A549 (cell line): ENCODE results near the gene TBC1D10A. TPM values are rescaled to one million over a fixed set of nuclear protein-coding genes. Genes with fewer than 3 reads are reported as not detected.

ENCODE experiments used
- ATAC-seq, 2 experiments: fragments of 200-7000 bp in 1 of 2; fragments of >200 bp in 1 of 2; cut with Nextera tagmentation in 1 of 2; cut with Tn5 transposase in 1 of 2; 3 replicates each; pipeline versions ENCODE4 v1.8.0 to v1.9.1; 2018 to 2020; ENCODE audit warnings: mild to moderate bottlenecking in 1 of 2, moderate library complexity in 1 of 2
- CTCF ChIA-PET: fragments of 300-600 bp; sonication (Branson Sonifier 250); formaldehyde crosslinking; extraction: SDS; loops from one replicate; lab custom pipeline; 2021; ENCODE audit warnings: antibody characterized with exemption, inconsistent platforms; lab: Yijun Ruan, JAX
- POLR2A ChIA-PET: fragments of 350-600 bp; formaldehyde crosslinking; extraction: SDS; loops from one replicate; lab custom pipeline; 2021; ENCODE audit warnings: antibody characterized with exemption, inconsistent platforms; lab: Yijun Ruan, JAX
- DNase-seq, 2 experiments: peaks; one replicate each; pipeline versions ENCODE4 v3.0.0 to v3.0.0-alpha.2; 2011 to 2016; ENCODE audit warnings: low read depth in 1 of 2, low spot score in 1 of 2
- FAIRE-seq: peaks from 2 replicates; lab custom pipeline; 2011; peaks lifted over from hg19 to GRCh38; lab: Jason Lieb, UNC
- H3K27ac ChIP-seq, 2 experiments: fragments of >200 bp; sonication (Bioruptor Twin); formaldehyde crosslinking; 3 replicates each; pipeline ENCODE4 v1.5.1; 2016 to 2017
- H3K4me1 ChIP-seq: fragments of >200 bp; sonication (Bioruptor Twin); formaldehyde crosslinking; 3 replicates; pipeline ENCODE4 v1.6.1; 2016
- H3K4me2 ChIP-seq: fragments of >200 bp; sonication (Bioruptor Twin); formaldehyde crosslinking; 3 replicates; pipeline ENCODE4 v1.6.1; 2016
- H3K4me3 ChIP-seq: fragments of >200 bp; sonication (Bioruptor Twin); formaldehyde crosslinking; 3 replicates; pipeline ENCODE4 v1.5.1; 2016
- H3K9me3 ChIP-seq: fragments of >200 bp; sonication (Bioruptor Twin); formaldehyde crosslinking; 3 replicates; pipeline ENCODE4 v1.6.1; 2016
- ATOH8 ChIP-seq: fragments of 250-450 bp; sonication (Bioruptor Pico); IDR thresholded peaks from 2 replicates; pipeline ENCODE4 v1.5.0; 2020; ENCODE audit warnings: low read depth, mild to moderate bottlenecking, moderate library complexity
- CBX2 ChIP-seq: fragments of 200-600 bp; sonication (generic); IDR thresholded peaks from 2 replicates; pipeline ENCODE4 v1.6.1; 2016; ENCODE audit warnings: low read depth, mild to moderate bottlenecking, borderline replicate concordance
- CBX8 ChIP-seq: fragments of 200-600 bp; sonication (generic); IDR thresholded peaks from 2 replicates; pipeline ENCODE4 v1.6.1; 2016
- CHD4 ChIP-seq: fragments of 200-600 bp; sonication (generic); IDR thresholded peaks from 2 replicates; pipeline ENCODE4 v1.6.1; 2016; ENCODE audit warnings: antibody characterized with exemption, mild to moderate bottlenecking, borderline replicate concordance
- EHMT2 ChIP-seq: fragments of 200-600 bp; sonication (generic); IDR thresholded peaks from 2 replicates; pipeline ENCODE4 v1.6.1; 2016; ENCODE audit warnings: antibody characterized with exemption, low read depth, mild to moderate bottlenecking, moderate library complexity
- ELK1 ChIP-seq: fragments of 150-350 bp; IDR thresholded peaks from 2 replicates; pipeline ENCODE4 v1.6.1; 2014; ENCODE audit warnings: low read depth, mild to moderate bottlenecking, low read length
- EP300 ChIP-seq, 2 experiments: fragments of >200 bp; sonication (Bioruptor Twin); formaldehyde crosslinking; IDR thresholded peaks; 2 replicates in 1 of 2; 3 replicates in 1 of 2; pipeline ENCODE4 v1.6.1; 2016 to 2017
- FOSL2 ChIP-seq, 2 experiments: fragments of 450-650 bp in 1 of 2; fragments of >200 bp in 1 of 2; sonication (Bioruptor Twin) in 1 of 2; formaldehyde crosslinking; IDR thresholded peaks; 2 replicates each; pipeline versions ENCODE4 v1.5.0 to v1.6.1; 2016 to 2020; ENCODE audit warnings: mild to moderate bottlenecking in 1 of 2, moderate library complexity in 1 of 2
- FOXS1 ChIP-seq: fragments of 250-450 bp; sonication (Bioruptor Pico); IDR thresholded peaks from 2 replicates; pipeline ENCODE4 v1.5.0; 2020; ENCODE audit warnings: mild to moderate bottlenecking, moderate library complexity
- HEYL ChIP-seq: fragments of 250-450 bp; sonication (Bioruptor Pico); IDR thresholded peaks from 2 replicates; pipeline ENCODE4 v1.8.0; 2021; ENCODE audit warnings: mild to moderate bottlenecking, moderate library complexity
- HMGXB4 ChIP-seq: fragments of 250-450 bp; sonication (Bioruptor Pico); IDR thresholded peaks from 2 replicates; pipeline ENCODE4 v1.5.0; 2021; ENCODE audit warnings: mild to moderate bottlenecking, moderate library complexity, borderline replicate concordance
- HOXB13 ChIP-seq: fragments of 250-450 bp; sonication (Bioruptor Pico); IDR thresholded peaks from 2 replicates; pipeline ENCODE4 v1.5.0; 2020; ENCODE audit warnings: low read depth, mild to moderate bottlenecking, moderate library complexity
- MYC ChIP-seq: IDR thresholded peaks from 2 replicates; pipeline ENCODE4 v1.6.1; 2012; ENCODE audit warnings: mild to moderate bottlenecking, inconsistent platforms, low read length, improper control_type of control experiment, borderline replicate concordance
- NR3C1 ChIP-seq: fragments of >200 bp; sonication (Bioruptor Twin); formaldehyde crosslinking; IDR thresholded peaks from 3 replicates; pipeline ENCODE4 v1.6.1; 2017
- RAD21 ChIP-seq, 2 experiments: fragments of >200 bp in 1 of 2; sonication (Bioruptor Twin) in 1 of 2; formaldehyde crosslinking in 1 of 2; IDR thresholded peaks in 1 of 2; conservative IDR thresholded peaks in 1 of 2; 2 replicates in 1 of 2; 3 replicates in 1 of 2; pipeline ENCODE4 v1.6.1; 2012 to 2018; ENCODE audit warnings: inconsistent platforms in 1 of 2
- RFX5 ChIP-seq: fragments of 450-650 bp; IDR thresholded peaks from 2 replicates; pipeline ENCODE4 v1.7.1; 2014; ENCODE audit warnings: antibody characterized with exemption, mild to moderate bottlenecking, moderate library complexity
- TFCP2L1 ChIP-seq: fragments of 250-450 bp; sonication (Bioruptor Pico); IDR thresholded peaks from 2 replicates; pipeline ENCODE4 v1.5.0; 2021; ENCODE audit warnings: mild to moderate bottlenecking
- USF2 ChIP-seq: fragments of 450-650 bp; IDR thresholded peaks from 2 replicates; pipeline ENCODE4 v1.6.1; 2014; ENCODE audit warnings: antibody characterized with exemption
- ZFP36 ChIP-seq: fragments of 450-650 bp; IDR thresholded peaks from 2 replicates; pipeline ENCODE4 v1.6.1; 2014; ENCODE audit warnings: borderline replicate concordance; ENCODE audit not compliant: partially characterized antibody
- WGBS: methylation state at CpG from one replicate; pipeline ENCODE4 v1.1.6; 2017; ENCODE audit errors: missing lambda C conversion rate; 5-methylcytosine and 5-hydroxymethylcytosine counted together
- polyA plus RNA-seq, 4 experiments: library from polyadenylated mRNA; depleted of rRNA in 3 of 4; stranded (reverse); fragments of >200 nt; fragmentation: RNase III in 1 of 4; extraction: RNeasy Plus Mini Kit Qiagen cat#74134 plus additional on column Dnase treatment in 1 of 4; gene quantifications; 2 replicates in 3 of 4; 3 replicates in 1 of 4; pipeline ENCODE4 v1.2.3, GENCODE V29; 2011 to 2017
- TF ChIP-seq, protein P1 (sequence below): IDR thresholded peaks from 2 replicates; pipeline ENCODE4 v1.6.1; 2012
- TF ChIP-seq, protein P2 (sequence below): fragments of >200 bp; sonication (Bioruptor Twin); formaldehyde crosslinking; IDR thresholded peaks from 2 replicates; pipeline ENCODE4 v1.6.1; 2016

The TBC1D10A gene
- polyA plus RNA-seq, 2 of the 4 experiments (the other 2 are of a cell fraction): 5.8 to 6.8 TPM

- POLR2A ChIA-PET: no interaction called here
- no peak for DNase-seq
- peaks cover 42% of the 10 kb centered on the region for H3K4me1 ChIP-seq
- H3K4me2 ChIP-seq: peak overlapping the region; percentile 36; the same call in 2 of the 3 replicates
- WGBS: 49% methylated on average over 6 of the region's 6 CpGs
- H3K27ac ChIP-seq: peak overlapping the region in 1 of 2 experiments; percentile 38; a peak in 2 of 6 replicates
- no peak overlapping the region for H3K4me3 ChIP-seq
- CTCF ChIA-PET: interaction anchor here (0.7 to 1.2 kb wide), 3 partner anchors 11 to 24 kb away, joined by 3 to 4 read pairs (median 4); partner anchors contain the start of gene CASTOR1
- no peak for FAIRE-seq
- no peaks in the 10 kb centered on the region for H3K9me3 ChIP-seq
- TF ChIP-seq NR3C1 (no peak), FOSL2 (IDR thresholded peaks at IDR 0.05) (no peak), FOSL2 (CRISPR knock-in tag; IDR thresholded peaks at IDR 0.05) (0 out of 2 replicates have a peak, but pooled peaks have one; percentile 19), ELK1 (no peak), ATOH8 (no peak), EHMT2 (no peak), CHD4 (no peak), ZFP36 (peak; percentile 77), TFCP2L1 (CRISPR knock-in tag) (no peak), HEYL (no peak), CBX2 (no peak), RAD21 (conservative IDR thresholded peaks at IDR 0.05 in 1 of 2, IDR thresholded peaks at IDR 0.05 in 1 of 2) (no peak), MYC (no peak), RFX5 (no peak), CBX8 (no peak), HMGXB4 (CRISPR knock-in tag) (no peak), USF2 (no peak), EP300 (IDR thresholded peaks at IDR 0.05) (no peak)
- TF ChIP-seq, protein P1, sequence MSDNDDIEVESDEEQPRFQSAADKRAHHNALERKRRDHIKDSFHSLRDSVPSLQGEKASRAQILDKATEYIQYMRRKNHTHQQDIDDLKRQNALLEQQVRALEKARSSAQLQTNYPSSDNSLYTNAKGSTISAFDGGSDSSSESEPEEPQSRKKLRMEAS: no peak
- peak; percentile 49 to 69; a peak in 4 of 6 replicates for ATAC-seq
Measured at GRCh38 chr22:30312053-30312452, 14.7 kb downstream of the TBC1D10A start.

DNA sequence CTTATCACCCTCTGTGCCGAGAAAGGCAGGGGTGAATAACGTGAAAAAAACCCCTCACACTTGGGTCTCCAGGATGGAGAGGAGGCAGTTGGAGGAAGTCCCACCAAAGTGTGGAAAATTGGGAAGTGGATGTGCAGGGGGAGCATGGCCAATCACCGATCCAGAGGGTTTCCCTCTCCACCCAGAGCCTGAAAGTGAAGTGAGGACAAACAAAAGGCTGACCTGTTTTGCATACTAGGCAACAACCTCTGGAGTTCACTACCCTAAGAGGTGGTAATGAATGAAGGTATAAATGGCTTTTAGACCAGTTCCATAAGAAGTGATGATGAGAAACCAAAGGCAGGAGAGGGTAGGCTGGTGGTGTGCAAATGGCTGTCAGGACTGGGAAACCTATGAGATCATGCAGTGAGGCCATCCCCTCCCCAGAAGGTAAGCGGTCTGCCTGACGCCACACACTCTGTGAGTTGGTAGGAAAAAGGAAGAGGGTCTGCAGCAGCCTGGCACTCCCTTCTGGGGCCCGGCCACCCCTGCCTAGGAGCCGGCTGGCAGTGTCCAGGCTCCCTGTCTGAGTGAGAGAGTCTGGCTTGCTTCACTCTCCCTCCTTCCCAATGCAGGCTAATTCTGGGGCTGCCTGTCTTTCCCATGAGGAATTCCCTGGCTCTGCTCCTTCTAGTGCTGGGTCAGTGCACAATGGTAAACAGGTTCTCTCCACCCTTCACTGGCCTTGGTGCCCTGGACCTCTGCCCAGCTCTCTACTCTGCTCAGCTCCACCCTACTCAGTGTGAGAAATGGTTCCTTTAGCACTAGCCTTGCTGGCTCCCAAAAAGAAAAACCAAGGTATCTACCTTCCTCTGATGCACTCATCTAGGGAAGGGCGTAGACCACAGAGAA, 15.6 kb downstream of the TBC1D10A start:
- Histone ChIP-seq H3K4me2 (peak overlapping the region; percentile 36), H3K4me3 (no peak overlapping the region), H3K27ac (peak overlapping the region in 1 of 2 experiments; percentile 38; a peak in 2 of 6 replicates), H3K4me1 (peaks cover 44% of the 10 kb centered on the region), H3K9me3 (no peaks in the 10 kb centered on the region)
- FAIRE-seq (no peak), ATAC-seq (peak; percentile 23 to 53; a peak in 4 of 6 replicates), DNase-seq (no peak)
- CTCF ChIA-PET: interaction anchor here (0.7 to 2.5 kb wide), 4 partner anchors 11 to 23 kb away, joined by 3 to 10 read pairs (median 4); partner anchors contain the start of gene CASTOR1
- POLR2A ChIA-PET: interaction anchor here (0.6 kb wide), 1 partner anchor 813 kb away, joined by 3 read pairs; no protein-coding TSS in a partner anchor
- 93% methylated on average over 8 of the region's 8 CpGs for WGBS
- TF ChIP-seq FOXS1 (CRISPR knock-in tag): no peak
- TF ChIP-seq HEYL: no peak
- no peak for TF ChIP-seq HOXB13
- TF ChIP-seq, protein P2, sequence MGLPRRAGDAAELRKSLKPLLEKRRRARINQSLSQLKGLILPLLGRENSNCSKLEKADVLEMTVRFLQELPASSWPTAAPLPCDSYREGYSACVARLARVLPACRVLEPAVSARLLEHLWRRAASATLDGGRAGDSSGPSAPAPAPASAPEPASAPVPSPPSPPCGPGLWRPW: no peak
- no peak for TF ChIP-seq EP300 (IDR thresholded peaks at IDR 0.05)
